Right ventricle myocardium inferior (tissue), 1 donor: ENCODE results near the gene R3HDML. TPM values are rescaled to one million over a fixed set of nuclear protein-coding genes. Genes with fewer than 3 reads are reported as not detected.
"Not testable (repeated sequence)": the region's sequence is repeated elsewhere in the genome, so short reads cannot be mapped to it uniquely, and the experiment has no call there.

Experiments used
- ATAC-seq: fragments of 200-7000 bp; cut with Tn5 transposase; one replicate; pipeline ENCODE4 v1.9.1; 2020; ENCODE audit warnings: mild to moderate bottlenecking, moderate library complexity
- DNase-seq: peaks from one replicate; pipeline ENCODE4 v3.0.0; 2021; ENCODE audit errors: missing footprints
- intact Hi-C: fragments of 100-400 bp; cut with DNase I; formaldehyde crosslinking; loops from one replicate; pipeline ENCODE4 v1.11.0; 2022
- total RNA-seq: library from RNA; stranded (reverse); fragmentation: NEBNext Ultra II Directional; extraction: Animal tissue kit (Norgen Biotek cat#: 25700); gene quantifications from one replicate; pipeline ENCODE4 v1.2.1, GENCODE V29; 2021
- donor health status: DM: no; HTN: yes; CAD: no; lungs with severe emphysema.

The R3HDML gene
- total RNA-seq, 1 donor from 2014 or later: not detected

DNA sequence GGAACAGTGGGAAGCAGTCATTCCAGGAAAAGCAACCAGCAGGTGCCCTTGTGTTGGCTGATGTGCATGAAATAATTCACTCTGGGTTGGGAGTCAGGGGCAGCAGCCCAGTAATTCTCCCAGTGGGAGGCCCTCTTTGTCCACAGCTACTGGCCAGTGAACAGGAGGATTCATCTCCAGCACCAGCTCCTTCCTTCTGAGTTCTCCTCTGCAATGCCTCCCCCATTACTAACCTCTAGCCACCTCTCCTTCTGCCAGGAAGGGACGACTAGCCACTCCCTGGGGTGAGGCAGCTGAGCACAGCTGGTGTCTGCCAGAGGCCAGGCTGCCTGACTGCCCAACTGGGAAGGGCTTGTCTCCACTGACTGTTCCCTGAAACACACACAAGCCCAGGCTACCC, 12.5 kb upstream of the R3HDML start:
- intact Hi-C loops: no loop called here
- DNase-seq: no peak
- no peak for ATAC-seq

DNA sequence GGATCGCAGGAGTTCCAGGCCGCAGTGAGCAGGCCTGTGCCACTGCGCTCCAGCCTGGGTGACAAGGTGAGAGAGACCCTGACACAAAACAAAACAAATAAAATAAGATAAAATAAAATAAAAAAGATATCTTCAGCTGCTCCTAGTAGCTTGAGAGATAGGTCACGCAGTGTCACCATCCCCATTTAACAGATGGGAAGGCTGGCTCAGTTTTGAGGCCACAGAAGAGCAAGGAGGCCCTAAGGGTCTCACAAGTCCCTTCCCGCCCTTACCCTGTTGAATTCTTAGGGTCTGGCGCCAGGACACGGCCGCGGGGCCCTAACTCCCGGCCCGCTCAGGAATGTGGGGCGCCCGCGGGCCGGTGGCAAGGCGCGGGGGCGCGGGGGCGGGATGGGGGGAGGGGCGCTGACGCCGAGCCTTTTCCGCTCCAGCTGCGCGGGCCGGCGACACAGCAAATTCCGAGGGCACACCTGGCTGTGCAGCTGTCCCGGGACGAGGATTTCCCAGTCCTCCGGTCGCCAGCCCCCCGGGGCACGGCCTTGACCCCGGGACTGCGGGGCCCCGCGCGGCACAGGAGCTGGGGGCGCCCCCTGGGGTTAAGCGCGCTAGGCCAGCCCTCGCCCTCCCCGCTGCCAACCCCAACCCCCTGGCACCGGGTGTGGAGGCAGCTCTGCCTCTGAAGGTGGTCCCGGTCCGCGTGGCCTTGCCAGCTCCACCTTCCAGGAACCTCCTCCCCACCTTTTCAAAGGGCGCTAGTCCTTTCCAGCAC, 10.3 kb upstream of the R3HDML start:
- DNase-seq (no peak), ATAC-seq (peak; percentile 28)
- intact Hi-C loops: no loop called here

DNA sequence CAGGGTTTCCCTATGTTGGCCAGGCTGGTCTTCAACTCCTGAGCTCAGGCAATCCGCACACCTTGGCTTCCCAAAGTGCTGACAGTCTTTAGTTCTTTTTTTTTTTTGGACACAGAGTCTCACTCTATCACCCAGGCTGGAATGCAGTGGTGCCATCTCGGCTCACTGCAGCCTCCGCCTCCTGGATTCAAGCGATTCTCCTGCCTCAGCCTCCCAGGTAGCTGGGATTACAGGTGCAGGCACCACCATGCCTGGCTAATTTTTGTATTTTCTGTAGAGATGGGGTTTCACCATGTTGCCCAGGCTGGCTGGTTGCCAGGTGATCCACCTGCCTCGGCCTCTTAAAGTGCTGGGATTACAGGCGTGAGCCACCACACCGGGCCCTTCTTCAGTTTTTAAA, 9.1 kb upstream of the R3HDML start:
- DNase-seq, ATAC-seq, intact Hi-C loops: not testable (repeated sequence)

DNA sequence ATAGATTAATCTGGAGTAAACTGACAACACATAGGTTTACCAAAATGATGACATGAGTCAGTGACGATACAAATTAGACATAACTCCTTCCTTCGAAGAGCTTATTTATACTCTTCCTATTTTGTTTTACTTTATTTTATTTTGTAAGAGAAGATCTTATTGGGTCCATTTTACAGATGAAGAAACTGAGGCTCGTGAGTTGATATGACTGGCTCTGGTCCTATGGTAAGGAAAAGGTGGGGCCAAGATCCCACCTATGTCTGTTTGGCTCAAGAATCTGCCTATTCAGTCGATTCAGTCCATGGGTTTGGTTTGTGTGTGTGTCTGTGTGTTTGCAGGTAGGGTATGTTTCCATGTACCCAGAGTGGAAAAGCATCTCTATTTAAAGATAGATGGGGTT, 8.4 kb upstream of the R3HDML start:
- intact Hi-C loops: no loop called here
- DNase-seq: no peak
- ATAC-seq: no peak

DNA sequence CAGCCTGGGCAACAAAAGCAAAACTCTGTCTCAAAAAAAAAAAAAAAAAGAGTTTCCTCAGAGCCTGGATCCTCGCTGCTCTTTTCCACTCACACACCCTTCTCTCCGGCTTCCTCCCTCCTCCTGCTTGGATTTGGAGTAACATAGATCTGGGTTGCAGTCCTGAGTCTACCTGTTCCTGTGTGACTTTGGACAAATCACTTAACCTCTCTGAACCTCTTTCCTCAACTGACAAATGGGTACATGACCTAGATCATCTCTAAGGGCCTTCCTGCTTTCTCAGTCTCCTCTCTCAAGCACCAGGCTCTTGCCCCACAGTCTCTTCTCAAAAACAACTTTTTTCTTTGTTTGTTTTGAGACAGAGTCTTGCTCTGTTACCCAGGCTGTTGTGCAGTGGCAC, 5.6 kb upstream of the R3HDML start:
- ATAC-seq: no peak
- intact Hi-C loops: no loop called here

DNA sequence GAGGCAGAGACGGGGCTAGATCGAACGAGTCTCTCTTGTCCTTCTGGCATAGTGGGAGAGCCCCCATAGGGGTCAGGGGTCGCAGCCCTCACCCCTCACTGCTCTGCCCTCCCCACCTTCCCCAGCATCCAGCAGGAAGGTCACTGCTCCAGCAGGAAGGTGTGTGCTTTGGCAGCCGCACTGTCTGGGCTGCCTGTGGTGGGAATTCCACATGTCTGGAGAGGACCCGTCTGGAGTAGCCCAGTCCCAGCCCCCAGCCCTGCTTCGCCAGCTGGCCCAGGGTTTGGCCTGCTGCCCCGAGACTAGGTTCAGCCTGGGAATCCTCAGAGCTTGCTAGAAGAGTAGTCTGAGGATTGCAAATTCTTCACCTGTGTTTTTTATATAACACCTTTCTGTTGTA, 2.5 kb upstream of the R3HDML start:
- intact Hi-C loops: no loop called here
- DNase-seq (no peak), ATAC-seq (no peak)

More for the DNA sequence above, 5.6 kb upstream of the R3HDML start:
- no peak for DNase-seq

DNA sequence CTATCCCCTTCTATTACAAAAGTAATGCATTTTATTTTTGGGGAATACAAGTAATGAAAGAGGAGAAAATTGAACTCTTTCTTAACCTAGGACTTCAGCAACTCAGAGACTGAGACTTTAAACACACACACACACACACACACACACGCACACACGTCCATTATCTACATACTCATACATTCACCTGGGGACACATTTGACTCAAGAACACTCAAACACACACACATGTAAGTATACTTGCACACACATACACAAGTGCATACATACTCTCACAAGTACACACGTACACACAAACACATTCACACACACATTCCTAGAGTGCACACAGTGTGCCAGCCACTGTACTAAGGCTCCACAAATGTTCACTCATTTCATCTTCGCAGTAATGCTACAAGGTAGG, 2.1 kb upstream of the R3HDML start:
- ATAC-seq (no peak), DNase-seq (no peak)
- intact Hi-C loops: no loop called here

DNA sequence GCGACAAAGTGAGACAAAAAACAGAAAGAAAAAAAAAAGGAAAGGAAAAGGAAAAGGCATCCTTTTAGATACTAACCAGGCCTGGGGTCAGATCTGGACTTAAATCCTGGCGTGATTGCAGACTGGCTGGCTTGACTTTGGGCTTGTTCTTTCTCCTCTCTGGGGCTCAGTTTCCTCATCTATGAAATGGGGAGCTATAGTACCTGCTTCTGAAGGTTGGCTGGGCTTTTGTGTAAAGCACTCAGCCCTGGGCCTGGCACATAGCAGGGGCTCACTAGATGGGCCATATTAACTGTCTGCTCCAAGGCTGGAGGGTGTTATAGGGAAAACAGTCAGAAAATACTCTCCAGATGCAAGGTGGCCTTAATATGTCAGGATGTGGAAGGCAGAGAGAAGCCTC, 1.2 kb upstream of the R3HDML start:
- ATAC-seq: no peak
- intact Hi-C loops: no loop called here
- DNase-seq: no peak

DNA sequence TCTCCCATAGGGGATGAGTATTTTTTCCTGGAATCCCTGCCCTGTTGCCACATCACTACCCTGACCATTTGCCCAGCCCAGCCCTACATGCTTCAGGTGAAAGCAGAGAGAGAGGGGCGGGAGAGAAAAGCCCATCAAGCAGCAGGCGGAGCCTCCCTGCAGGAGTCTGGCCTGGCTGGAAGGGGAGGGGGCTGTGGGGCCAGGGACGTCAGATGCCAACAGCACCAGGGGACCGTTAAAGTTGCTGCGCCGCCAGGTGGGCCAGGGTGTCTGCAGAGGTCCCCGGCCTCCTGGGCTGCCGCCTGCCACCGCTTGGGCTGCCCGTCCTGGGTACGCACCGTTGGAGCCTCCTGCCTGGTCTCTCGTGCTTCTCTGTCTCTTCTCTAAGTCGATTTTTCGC, 757 bp upstream of the R3HDML start:
- intact Hi-C loops: no loop called here
- no peak for DNase-seq
- ATAC-seq: no peak

DNA sequence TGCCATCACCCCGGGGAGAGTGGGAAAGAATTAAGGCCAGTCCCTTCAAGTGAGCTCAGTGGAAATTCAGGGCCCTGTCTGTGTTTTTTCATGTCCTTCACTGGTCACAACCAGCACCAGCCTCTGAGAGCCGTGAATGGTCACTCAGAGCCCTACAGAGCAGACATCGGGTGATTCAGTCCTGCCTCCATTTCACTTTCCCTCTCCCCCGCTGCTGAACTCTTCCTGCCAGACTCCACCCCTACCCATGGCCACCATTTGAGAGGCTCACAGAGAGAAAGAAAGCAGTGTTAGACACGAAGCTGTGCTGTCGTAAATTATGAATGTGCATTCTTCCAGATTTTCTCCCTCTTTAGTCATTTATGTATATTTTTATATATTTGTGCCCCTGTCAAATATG, 5.4 kb downstream of the R3HDML start:
- ATAC-seq (peak; percentile 44), DNase-seq (no peak)
- intact Hi-C loops: no loop called here

DNA sequence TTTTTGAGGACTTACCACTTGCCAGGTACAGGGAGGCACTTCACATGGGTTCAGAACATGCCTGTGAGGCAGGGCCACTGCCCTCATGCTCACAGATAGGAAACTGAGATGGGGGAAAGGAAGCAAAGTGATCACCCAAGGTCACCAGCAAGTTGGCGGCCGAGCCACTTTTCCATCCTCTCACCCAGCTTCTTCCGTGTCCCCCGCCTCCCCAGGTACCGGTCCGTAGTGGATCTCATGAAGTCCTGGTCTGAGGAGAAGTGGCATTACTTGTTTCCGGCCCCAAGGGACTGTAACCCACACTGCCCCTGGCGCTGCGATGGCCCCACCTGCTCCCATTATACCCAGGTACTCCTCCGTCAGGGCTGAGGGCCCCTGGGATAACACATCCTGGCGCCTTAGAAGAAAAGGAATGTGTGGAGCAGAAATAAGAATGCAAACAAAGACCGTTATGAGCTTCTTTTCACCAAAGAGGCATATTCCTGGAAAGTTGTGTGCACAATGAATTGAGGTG, 6.4 kb downstream of the R3HDML start:
- intact Hi-C loops: no loop called here
- ATAC-seq: no peak
- no peak for DNase-seq

DNA sequence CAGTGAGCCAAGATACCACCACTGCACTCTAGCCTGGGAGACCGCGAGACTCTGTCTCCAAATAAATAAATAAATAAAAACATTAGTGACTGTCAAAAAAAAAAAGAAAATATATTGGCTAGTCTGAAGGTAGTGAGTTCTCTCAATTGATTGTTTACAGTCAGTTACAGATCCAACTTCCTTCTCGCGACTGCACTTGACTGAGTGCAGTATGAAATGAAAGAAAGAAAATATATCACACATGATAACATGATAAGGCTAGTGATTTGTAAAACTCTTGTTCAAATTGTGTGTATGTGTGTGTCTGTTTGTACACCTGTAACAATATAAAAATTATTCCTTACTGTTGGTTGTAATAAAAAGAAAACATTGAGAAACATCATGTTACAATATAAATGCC, 7.9 kb downstream of the R3HDML start:
- ATAC-seq: no peak

DNA sequence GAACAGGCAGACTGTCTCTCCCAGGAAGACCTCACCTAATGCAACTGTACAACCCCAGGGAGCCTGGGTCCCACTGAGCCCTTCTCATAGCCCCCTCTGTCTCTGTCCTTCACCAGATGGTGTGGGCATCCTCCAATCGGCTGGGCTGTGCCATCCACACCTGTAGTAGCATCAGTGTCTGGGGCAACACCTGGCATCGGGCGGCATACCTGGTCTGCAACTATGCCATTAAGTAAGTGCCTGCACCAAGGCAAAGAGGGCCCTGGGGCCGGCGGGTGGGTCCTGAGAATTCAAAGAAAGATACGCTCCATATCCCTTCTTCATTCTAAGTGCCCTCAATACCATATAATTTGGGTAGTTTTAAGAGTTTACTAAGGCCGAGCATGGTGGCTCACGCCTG, 8.3 kb downstream of the R3HDML start:
- intact Hi-C loops: no loop called here
- DNase-seq (no peak), ATAC-seq (no peak)

More for the DNA sequence above, 7.9 kb downstream of the R3HDML start:
- intact Hi-C loops: no loop called here
- no peak for DNase-seq

DNA sequence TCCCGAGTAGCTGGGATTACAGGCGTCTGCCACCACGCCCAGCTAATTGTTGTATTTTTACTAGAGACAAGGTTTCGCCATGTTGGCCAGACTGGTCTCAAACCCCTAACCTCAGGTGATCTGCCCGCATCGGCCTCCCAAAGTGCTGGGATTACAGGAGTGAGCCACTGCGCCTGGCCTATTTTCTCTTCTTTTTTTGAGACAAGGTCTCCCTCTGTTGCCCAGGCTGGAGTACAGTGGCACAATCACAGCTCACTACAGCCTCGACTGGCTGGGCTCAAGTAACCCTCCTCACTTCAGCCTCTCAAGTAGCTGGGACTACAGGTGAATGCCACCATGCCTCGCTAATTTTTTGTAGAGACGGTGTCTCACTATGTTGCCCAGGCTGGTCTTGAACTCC, 9.1 kb downstream of the R3HDML start:
- intact Hi-C loops, ATAC-seq, DNase-seq: not testable (repeated sequence)

DNA sequence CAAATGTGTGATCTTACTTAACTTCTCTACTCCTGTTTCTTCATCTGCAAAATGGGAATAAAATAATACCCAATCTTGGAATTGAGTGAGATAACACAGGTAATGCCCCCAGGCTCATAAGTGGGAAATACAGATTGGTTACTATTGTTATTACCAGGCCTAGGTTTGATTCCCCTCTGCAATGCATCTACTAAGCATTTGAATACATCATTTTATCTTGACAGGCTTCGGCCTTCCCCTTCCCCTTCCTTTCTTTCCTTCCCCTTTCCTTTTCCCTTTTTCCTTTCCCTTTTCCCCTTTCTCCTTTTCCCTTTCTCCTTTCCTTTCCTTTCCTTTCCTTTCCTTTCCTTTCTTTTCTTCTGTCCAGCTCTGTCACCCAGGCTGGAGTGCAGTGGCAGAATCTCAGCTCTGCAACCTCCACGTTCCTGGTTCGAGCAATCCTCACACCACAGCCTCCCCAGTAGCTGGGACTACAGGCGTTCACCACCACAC, 11.4 kb downstream of the R3HDML start:
- DNase-seq (no peak), ATAC-seq (no peak)
- intact Hi-C loops: no loop called here

DNA sequence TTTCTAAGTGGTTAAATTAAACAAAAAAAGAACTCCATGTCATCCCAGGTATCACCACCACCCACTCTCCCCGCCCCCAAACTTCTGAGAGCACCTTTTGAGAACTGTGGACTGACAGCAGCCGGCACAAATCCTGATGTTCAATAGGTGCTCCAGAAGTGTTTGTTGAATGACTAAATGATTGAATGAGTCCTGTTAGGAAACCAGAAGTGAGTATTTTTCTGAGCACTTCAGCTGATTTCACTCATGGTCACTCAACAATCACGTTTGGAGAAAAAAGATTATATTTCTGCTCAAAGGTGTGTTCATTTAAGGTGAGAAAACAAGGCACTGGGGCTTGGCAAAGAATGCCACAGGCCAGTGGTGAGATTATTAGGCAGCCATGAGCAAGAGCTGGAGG, 12.5 kb downstream of the R3HDML start:
- no peak for DNase-seq
- ATAC-seq: no peak
- intact Hi-C loops: no loop called here

DNA sequence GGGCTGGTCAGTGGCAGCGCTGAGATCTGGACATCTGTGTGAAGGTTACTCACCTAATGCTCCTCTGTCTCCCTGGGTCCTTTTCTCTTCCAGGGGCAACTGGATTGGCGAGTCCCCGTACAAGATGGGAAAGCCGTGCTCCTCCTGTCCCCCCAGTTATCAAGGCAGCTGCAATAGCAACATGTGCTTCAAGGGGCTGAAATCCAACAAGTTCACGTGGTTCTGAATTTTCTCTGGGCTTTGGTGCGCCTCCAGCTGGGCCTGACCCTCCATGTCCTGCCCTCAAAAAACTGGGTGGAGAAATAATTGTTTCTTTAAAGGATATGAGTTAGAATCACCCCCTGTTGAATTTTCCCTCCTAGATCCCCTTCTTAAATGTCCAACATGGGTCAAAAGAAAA, 13.7 kb downstream of the R3HDML start:
- ATAC-seq: peak; percentile 59
- intact Hi-C loops: no loop called here
- DNase-seq: no peak

DNA sequence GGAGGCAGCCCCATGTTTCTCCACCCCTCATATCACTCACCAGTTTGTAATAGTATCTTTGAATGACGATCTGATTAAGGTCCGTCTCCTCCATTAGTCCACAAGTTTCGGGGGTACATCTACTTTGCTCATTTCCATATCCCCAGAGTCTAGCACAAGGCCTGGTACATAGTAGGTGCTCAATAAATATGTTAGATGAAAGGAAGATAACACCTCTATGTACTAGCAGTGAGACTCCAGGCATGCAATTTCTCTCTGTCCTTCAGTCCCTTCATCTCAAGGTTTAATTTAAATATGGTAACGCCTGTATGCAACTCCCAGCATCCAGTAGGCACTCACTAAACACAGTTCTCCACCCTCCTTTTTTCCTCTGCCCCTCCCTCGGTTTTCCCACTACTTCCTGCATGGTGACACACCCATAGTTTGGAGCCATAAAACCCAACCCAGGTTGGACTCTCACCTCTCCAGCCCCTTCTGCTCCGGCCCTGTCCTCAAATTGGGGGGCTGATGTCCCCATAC, 18.2 kb downstream of the R3HDML start:
- no peak for ATAC-seq
- intact Hi-C loops: no loop called here

DNA sequence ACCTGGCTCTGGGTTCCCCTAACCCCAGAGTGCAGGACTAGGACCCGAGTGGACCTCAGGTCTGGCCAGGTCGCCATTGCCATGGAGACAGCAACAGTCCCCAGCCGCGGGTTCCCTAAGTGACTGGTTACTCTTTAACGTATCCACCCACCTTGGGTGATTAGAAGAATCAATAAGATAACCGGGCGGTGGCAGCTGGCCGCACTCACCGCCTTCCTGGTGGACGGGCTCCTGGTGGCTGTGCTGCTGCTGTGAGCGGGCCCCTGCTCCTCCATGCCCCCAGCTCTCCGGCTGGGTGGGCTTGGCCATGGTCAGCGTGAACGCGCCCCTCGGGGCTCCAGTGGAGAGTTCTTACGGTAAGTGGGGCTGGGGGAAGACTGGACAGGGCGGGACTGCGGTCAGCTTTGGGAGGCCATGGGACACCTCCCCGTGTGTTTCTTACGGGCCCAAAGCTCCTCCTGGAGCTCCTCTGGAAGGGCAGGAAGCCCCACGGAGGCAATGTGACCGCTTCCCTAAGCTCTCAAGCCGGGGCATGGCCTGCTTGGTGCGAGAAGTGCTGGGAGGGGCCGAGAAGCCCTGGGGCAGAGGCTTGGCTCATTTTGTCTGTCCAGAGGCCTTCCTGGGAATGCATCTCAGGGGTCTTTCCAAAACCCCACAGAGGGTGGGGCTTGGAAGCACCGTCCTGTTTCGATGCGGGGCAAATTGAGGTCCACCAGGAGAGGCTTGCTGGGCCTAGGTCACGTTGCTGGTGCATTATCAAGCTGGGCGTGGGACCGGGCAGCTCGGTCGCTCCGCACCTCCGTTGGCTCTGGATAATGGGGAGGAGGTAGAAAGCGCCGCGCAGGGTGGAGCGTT, 18.9 kb downstream of the R3HDML start, which contains the start of gene HNF4A:
HNF4A (plus strand) TSS at position 202 of the 855 bp plus-strand sequence; CDS start at position 308, 106 bp downstream.
- no peak for ATAC-seq
- intact Hi-C loops: no loop called here
- DNase-seq: no peak

More for the DNA sequence above, 18.2 kb downstream of the R3HDML start:
- DNase-seq: no peak
